Measurements from ENCODE around the gene QPCTL. TPM values are rescaled to one million over a fixed set of nuclear protein-coding genes. Genes with fewer than 3 reads are reported as not detected.
"Not testable (repeated sequence)": the region's sequence is repeated elsewhere in the genome, so short reads cannot be mapped to it uniquely, and the experiment has no call there.

The QPCTL gene
- total RNA-seq, 6 experiments from 2014 or later = 17.6 to 31.5 (median 19.9) TPM

GRCh38 chr19:45742969-45743368 is 50.5 kb downstream of the QPCTL start:
- H3K9me3 Mint-ChIP-seq = no peaks in the 10 kb centered on the region
- no peaks in the 10 kb centered on the region for H3K36me3 Mint-ChIP-seq (ENCODE audit: low read depth)
- peaks cover 12% of the 10 kb centered on the region for H3K4me1 Mint-ChIP-seq (ENCODE audit: low read depth)
- no peak overlapping the region for H3K4me3 Mint-ChIP-seq
- peaks cover 11% of the 10 kb centered on the region for H3K27me3 Mint-ChIP-seq (ENCODE audit: insufficient read depth)
- TF ChIP-seq CTCF (IDR thresholded peaks at IDR 0.05) = no peak
- DNase-seq = no peak
- no peak overlapping the region for H3K27ac Mint-ChIP-seq

- peaks cover 11% of the 10 kb centered on the region for H3K27me3 Mint-ChIP-seq (ENCODE audit: insufficient read depth)
- peaks cover 12% of the 10 kb centered on the region for H3K4me1 Mint-ChIP-seq (ENCODE audit: low read depth)
- no peaks in the 10 kb centered on the region for H3K9me3 Mint-ChIP-seq
- no peak for TF ChIP-seq CTCF (IDR thresholded peaks at IDR 0.05)
- no peak for DNase-seq
- H3K36me3 Mint-ChIP-seq (ENCODE audit: low read depth) = no peaks in the 10 kb centered on the region
- no peak overlapping the region for H3K4me3 Mint-ChIP-seq
- no peak overlapping the region for H3K27ac Mint-ChIP-seq
Measured at GRCh38 chr19:45745606-45746005, 53.1 kb downstream of the QPCTL start.

GRCh38 chr19:45746866-45747265 is 54.4 kb downstream of the QPCTL start:
- no peak for TF ChIP-seq CTCF (IDR thresholded peaks at IDR 0.05)
- DNase-seq = no peak
- no peak overlapping the region for H3K27ac Mint-ChIP-seq
- no peaks in the 10 kb centered on the region for H3K9me3 Mint-ChIP-seq
- H3K4me3 Mint-ChIP-seq = no peak overlapping the region
- peaks cover 13% of the 10 kb centered on the region for H3K27me3 Mint-ChIP-seq (ENCODE audit: insufficient read depth)
- H3K36me3 Mint-ChIP-seq (ENCODE audit: low read depth) = no peaks in the 10 kb centered on the region
- peaks cover 12% of the 10 kb centered on the region for H3K4me1 Mint-ChIP-seq (ENCODE audit: low read depth)

- Mint-ChIP-seq H3K27me3 (ENCODE audit: insufficient read depth) (peaks cover 8% of the 10 kb centered on the region), H3K36me3 (ENCODE audit: low read depth) (no peaks in the 10 kb centered on the region), H3K4me1 (ENCODE audit: low read depth) (peaks cover 12% of the 10 kb centered on the region), H3K27ac (no peak overlapping the region), H3K9me3 (no peaks in the 10 kb centered on the region), H3K4me3 (no peak overlapping the region)
- DNase-seq = no peak
- TF ChIP-seq CTCF (IDR thresholded peaks at IDR 0.05) = no peak
Measured at GRCh38 chr19:45747513-45747912, 55.0 kb downstream of the QPCTL start.

GRCh38 chr19:45751483-45751882 is 59.0 kb downstream of the QPCTL start:
- DNase-seq; H3K36me3 Mint-ChIP-seq (ENCODE audit: low read depth); H3K9me3 Mint-ChIP-seq; H3K27me3 Mint-ChIP-seq (ENCODE audit: insufficient read depth); H3K27ac Mint-ChIP-seq; H3K4me3 Mint-ChIP-seq: not testable (repeated sequence)
- peaks cover 12% of the 10 kb centered on the region for H3K4me1 Mint-ChIP-seq (ENCODE audit: low read depth)

DNA sequence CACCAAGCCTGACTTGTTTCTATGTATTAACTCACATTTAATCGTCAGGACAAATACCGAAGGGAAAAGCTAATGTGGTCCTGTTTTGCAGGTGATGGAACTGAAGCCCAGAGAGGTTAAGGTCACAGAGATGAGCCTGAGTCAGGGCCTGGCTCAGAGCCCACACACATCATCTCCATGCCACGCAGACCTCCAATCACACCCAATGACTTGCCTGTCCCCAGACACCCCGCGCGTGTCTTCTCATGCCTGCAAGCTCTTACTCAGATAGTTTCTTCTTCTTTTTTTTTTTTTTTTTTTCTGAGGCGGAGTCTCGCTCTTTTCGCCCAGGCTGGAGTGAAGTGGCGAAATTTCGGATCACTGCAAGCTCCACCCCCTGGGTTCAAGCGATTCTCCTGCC is 60.2 kb downstream of the QPCTL start:
- Mint-ChIP-seq H3K36me3 (ENCODE audit: low read depth) (no peaks in the 10 kb centered on the region), H3K27me3 (ENCODE audit: insufficient read depth) (peaks cover 1% of the 10 kb centered on the region; the same call in 1 of the 2 replicates), H3K4me3 (no peak overlapping the region), H3K27ac (no peak overlapping the region), H3K9me3 (no peaks in the 10 kb centered on the region), H3K4me1 (ENCODE audit: low read depth) (no peaks in the 10 kb centered on the region; the same call in none of the 2 replicates)
- TF ChIP-seq CTCF (IDR thresholded peaks at IDR 0.05) = no peak
- DNase-seq = no peak
